Skeletal muscle satellite cell (primary cell): ENCODE results near the gene SCN1A. TPM values are rescaled to one million over a fixed set of nuclear protein-coding genes. Genes with fewer than 3 reads are reported as not detected.

Source experiments
- H3K27me3 ChIP-seq: 2 replicates; pipeline ENCODE4 v1.7.0; 2013; ENCODE audit warnings: low read length; ENCODE audit not compliant: control insufficient read depth, insufficient read depth
- H3K36me3 ChIP-seq: 2 replicates; pipeline ENCODE4 v1.7.0; 2013; ENCODE audit warnings: mild to moderate bottlenecking, control low read depth, low read length; ENCODE audit not compliant: insufficient read depth
- H3K4me1 ChIP-seq: 2 replicates; pipeline ENCODE4 v1.7.0; 2013; ENCODE audit warnings: low read length; ENCODE audit not compliant: control insufficient read depth, insufficient read depth
- H3K4me2 ChIP-seq: 2 replicates; pipeline ENCODE4 v1.7.0; 2013; ENCODE audit warnings: mild to moderate bottlenecking, low read length
- H3K4me3 ChIP-seq: 2 replicates; pipeline ENCODE4 v1.7.0; 2013; ENCODE audit warnings: low read length
- H3K9ac ChIP-seq: 2 replicates; pipeline ENCODE4 v1.7.0; 2013; ENCODE audit warnings: mild to moderate bottlenecking, low read depth, low read length, moderate library complexity
- H3K9me3 ChIP-seq: replicated peaks from 2 replicates; pipeline ENCODE4 v1.7.0; 2013; ENCODE audit warnings: mild to moderate bottlenecking, control low read depth, low read length
- small RNA-seq: library from RNA; depleted of rRNA; stranded (forward); fragments of <200 nt; gene quantifications from one replicate; pipeline ENCODE3, GENCODE V24; 2012

Gene SCN1A

GRCh38 chr2:165938237-165938636 lies 189.6 kb downstream of the SCN1A start:
- Histone ChIP-seq H3K9ac (no peak overlapping the region), H3K4me2 (no peak overlapping the region), H3K4me1 (no peaks in the 10 kb centered on the region), H3K9me3 (no peaks in the 10 kb centered on the region), H3K4me3 (no peak overlapping the region), H3K36me3 (peaks cover 38% of the 10 kb centered on the region), H3K27me3 (no peaks in the 10 kb centered on the region)

Small RNA genes lying within 50 kb of the gene (small RNA-seq; reads per million reads assigned to genes)
- gene RF00019: not detected
